DMS53 treated with DMSO at 0.1 percent for 48 hours (cell line): Measurements from ENCODE around the gene AP5S1.
"Not testable (repeated sequence)": the region's sequence is repeated elsewhere in the genome, so short reads cannot be mapped to it uniquely, and the experiment has no call there.

Experiments
- DNase-seq: peaks from one replicate; lab custom pipeline; 2025; ENCODE audit not compliant: unreplicated experiment; lab: John Stamatoyannopoulos, UW

AP5S1 gene

DNA sequence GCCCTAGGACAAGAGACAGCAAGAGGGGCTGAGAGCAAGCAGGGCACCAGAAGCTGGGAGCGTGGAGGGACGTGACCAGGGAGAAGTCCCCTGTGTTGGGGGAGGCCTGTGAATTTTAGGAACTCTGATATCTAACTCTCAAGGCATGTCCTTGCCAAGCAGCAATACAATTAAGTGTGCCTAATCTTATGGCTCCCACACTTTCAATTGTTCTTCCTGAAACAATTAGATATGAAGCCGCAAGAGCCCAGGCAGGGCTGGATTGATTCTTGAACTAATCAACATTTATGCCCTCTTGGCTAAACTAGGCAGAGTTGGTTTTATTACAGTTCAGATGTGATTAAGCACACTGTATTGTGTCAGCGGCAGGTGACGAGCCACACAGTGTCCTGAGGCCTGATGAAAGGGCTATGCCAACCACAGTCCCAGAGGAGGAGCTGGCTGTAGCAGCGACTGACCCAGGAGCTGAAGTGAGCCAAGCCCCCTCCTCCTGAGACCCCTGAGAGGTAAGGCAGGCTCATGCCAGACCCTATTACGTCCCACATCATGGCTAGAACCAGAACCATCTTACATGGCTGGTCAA lies 22.1 kb downstream of the AP5S1 start:
- no peak for DNase-seq

GRCh38 chr20:3843490-3843889 lies 23.1 kb downstream of the AP5S1 start:
- no peak for DNase-seq

DNA sequence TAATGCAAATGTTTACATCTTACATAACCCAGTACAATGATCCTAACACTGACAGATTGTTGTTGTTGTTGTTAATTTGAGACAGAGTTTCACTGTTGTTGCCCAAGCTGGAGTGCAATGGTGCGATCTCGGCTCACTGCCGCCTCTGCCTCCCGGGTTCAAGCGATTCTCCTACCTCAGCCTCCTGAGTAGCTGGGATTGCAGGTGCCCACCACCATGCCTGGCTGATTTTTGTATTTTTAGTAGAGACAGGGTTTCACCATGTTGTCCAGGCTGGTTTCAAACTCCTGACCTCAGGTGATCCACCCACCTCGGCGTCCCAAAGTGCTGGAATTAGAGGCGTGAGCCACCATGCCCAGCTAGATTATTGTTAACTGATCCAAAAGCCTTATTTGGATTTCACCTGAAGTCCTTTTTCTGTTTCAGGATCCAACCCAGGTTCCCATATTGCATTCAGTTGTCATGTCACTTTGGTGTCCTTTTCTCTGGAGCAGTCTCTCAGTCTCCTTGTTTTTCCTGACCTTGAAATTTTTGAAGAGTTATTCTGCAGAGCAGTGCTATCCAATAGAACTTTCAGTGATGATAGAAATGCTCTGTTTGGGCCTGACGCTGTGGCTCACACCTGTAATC lies 23.8 kb downstream of the AP5S1 start:
- not testable (repeated sequence) for DNase-seq

- DNase-seq: no peak
Observed at GRCh38 chr20:3846378-3846739, 26.0 kb downstream of the AP5S1 start.

GRCh38 chr20:3846740-3847428 lies 26.5 kb downstream of the AP5S1 start, which contains the start of gene MAVS:
MAVS (plus strand) TSS chr20:3846834; CDS start chr20:3854625, 7,791 bp downstream.
- peak; percentile 77 for DNase-seq

- DNase-seq: no peak
Observed at GRCh38 chr20:3847429-3847940, 27.1 kb downstream of the AP5S1 start.

GRCh38 chr20:3848565-3848964 lies 28.2 kb downstream of the AP5S1 start:
- DNase-seq: no peak

GRCh38 chr20:3854462-3854871 lies 34.1 kb downstream of the AP5S1 start:
- DNase-seq: no peak

- no peak for DNase-seq
Observed at GRCh38 chr20:3857405-3857804, 37.1 kb downstream of the AP5S1 start.

GRCh38 chr20:3858689-3859088 lies 38.3 kb downstream of the AP5S1 start:
- DNase-seq: no peak

GRCh38 chr20:3861191-3861590 lies 40.8 kb downstream of the AP5S1 start:
- DNase-seq: no peak

DNA sequence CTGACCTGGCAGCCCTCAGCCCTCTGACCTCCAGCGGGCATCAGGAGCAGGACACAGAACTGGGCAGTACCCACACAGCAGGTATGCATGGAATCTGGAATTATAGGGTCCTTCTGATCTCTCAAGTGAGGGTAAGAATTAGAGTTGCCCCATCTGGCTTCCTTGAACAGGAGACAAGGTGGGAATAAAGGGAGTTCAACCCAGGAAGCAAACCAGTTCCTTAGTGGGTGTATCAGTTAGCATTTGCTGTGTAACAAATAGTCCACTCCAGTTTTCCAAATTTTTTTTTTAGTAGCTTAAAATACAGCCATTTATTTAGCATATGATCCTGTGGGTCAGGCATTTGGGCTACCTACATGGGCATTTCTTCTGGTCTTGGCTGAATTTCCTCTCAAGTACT lies 42.0 kb downstream of the AP5S1 start:
- DNase-seq: no peak

GRCh38 chr20:3863317-3863716 lies 43.0 kb downstream of the AP5S1 start:
- DNase-seq: no peak

DNA sequence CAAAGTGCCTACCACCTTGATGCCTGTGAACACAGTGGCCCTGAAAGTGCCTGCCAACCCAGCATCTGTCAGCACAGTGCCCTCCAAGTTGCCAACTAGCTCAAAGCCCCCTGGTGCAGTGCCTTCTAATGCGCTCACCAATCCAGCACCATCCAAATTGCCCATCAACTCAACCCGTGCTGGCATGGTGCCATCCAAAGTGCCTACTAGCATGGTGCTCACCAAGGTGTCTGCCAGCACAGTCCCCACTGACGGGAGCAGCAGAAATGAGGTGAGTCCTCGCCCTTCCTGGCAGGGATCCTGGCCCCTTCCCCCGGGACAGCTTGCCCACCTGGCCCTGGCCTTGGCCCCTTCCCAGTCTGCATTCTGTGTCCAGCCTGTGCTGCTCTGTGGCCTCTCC lies 44.2 kb downstream of the AP5S1 start:
- DNase-seq: no peak

DNA sequence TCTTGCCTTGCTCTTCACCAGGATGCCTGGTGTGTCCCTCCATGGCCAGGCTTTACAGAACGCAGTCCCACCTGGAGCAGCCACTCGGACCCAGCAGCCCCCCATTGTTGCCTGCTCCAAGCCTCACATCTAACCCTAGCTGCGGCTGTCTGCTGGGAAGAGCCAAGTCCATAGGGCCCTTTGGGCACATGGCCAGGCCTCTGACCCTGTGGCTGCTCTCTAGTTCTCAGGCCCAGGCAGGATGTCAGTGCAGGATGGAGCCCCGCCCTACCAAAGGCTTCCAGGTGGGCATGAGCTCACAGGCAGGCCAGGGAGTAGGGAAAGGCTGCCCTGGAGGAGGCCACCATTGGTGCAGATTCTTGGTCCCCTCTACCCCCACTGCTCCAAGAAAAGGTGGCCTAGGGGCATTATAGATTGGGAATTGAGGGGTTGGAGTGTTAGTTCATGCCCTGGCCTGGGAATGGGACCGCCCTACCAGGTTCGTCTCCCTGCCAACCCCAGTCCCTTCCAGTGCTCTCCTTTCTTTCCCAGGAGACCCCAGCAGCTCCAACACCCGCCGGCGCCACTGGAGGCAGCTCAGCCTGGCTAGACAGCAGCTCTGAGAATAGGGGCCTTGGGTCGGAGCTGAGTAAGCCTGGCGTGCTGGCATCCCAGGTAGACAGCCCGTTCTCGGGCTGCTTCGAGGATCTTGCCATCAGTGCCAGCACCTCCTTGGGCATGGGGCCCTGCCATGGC lies 45.0 kb downstream of the AP5S1 start:
- DNase-seq: no peak

DNA sequence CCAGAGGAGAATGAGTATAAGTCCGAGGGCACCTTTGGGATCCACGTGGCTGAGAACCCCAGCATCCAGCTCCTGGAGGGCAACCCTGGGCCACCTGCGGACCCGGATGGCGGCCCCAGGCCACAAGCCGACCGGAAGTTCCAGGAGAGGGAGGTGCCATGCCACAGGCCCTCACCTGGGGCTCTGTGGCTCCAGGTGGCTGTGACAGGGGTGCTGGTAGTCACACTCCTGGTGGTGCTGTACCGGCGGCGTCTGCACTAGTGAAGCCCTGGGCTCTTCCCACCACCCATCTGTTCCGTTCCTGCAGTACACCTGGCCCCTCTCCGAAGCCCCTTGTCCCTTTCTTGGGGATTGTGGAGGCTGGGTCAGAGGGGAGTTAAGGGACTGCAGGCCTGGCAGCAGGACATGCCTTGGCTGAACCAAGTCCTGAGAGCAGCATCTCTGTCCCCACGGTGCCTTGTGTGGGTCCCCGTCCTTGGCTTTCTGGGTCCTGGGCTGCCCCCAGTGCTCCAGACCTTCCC lies 45.6 kb downstream of the AP5S1 start:
- DNase-seq: no peak

- no peak for DNase-seq
Observed at GRCh38 chr20:3866464-3866863, 46.1 kb downstream of the AP5S1 start.

DNA sequence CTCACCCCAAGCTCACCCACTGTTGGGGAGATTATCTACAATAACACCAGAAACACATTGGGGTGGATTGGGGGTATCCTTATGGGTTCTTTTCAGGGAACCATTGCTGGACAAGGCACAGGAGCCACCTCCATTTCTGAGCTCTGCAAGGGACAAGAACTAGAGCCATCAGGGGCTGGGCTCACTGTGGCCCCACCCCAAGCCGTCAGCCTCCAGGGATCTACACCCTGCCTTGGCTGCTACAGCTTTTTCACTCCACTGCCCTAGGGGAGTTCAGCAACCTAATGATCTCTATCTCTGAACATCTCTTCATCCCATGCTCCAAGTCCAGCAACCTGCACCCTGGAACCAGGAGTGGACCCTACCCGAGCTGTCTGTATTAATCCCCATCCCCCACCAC lies 47.5 kb downstream of the AP5S1 start:
- no peak for DNase-seq

DNA sequence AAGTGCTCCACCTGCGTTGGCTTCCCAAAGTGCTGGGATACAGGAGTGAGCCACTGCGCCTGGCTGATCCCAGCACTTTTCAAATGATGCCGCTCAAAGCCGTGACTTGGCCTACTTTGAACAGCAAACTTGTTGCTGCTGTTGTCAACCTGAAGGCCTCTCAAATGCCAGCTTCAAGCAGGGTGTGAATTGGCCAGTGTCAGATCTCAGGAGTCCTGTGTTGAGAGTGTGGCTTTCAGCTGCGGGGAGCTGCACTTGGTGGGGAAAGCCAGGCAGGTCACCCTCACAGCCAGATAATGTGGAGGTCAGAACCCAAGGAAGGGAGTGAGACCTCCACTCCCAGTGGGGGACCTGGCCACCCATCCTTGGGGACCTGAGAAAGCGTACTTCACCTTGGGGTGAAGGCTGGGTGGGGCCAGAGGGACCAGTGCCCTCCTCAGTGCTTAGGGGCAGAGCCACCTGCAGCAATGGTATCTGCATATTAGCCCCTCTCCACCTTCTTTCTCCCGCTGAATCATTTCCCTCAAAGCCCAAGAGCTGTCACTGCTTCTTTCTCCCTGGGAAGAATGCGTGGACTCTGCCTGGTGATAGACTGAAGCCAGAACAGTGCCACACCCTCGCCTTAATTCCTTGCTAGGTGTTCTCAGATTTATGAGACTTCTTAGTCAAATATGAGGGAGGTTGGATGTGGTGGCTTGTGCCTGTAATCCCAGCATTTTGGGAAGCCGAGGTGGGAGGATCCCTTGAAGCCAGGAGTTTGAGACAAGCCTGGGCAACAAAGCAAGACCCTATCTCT lies 49.7 kb downstream of the AP5S1 start:
- no peak for DNase-seq

DNA sequence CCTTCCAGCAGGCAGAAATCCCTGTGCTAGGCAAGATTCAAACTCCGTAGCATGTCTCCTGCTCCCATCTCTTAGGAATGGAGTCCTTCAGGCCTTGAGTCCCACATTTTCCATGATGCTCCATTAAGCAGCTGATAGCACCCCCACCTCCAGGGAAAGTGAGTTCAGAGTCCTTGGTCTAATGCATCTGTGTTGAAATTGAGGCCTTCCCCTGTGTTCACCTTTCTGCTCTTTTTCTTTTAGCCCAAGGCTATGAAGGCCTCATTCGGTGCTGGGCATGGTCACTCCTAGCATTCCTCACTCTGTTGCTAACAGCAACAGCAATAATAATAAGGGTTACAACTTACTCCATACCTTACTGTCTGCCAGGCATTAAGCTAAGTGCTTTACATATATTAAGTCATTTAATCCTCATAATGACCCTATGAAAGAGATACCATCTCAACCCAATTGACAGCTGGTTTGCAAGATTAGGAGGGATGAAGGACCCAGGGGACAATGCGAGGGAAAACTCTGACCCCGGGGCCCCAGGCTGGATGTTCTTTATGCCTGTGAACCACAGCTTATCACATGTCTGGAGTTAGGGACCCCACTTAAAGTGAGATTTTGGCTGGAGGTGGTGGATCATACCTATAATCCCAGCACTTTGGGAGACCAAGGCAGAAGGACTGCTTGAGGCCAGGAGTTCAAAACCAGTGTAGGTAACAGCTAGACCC lies 51.4 kb downstream of the AP5S1 start:
- DNase-seq: no peak
